Adrenal gland (tissue), 12 donors: Measurements from ENCODE around the gene CPED1. TPM values are rescaled to one million over a fixed set of nuclear protein-coding genes. Genes with fewer than 3 reads are reported as not detected.

Experiments used
- DNase-seq, 7 donors: peaks; one replicate each; pipeline ENCODE4 v3.0.0-alpha.2; 2019 to 2020
- H3K27ac ChIP-seq, 5 donors: fragments of 200-600 bp; sonication (generic) in 4 of 5; 1 replicate in 3 of 5; 2 replicates in 2 of 5; pipeline versions ENCODE4 v1.5.1 to v1.8.0; 2016 to 2020; ENCODE audit warnings: mild to moderate bottlenecking in 1 of 5
- H3K27me3 ChIP-seq: fragments of 200-600 bp; 2 replicates; pipeline ENCODE4 v1.8.0; 2021
- H3K36me3 ChIP-seq, 2 donors: fragments of 200-600 bp; replicated peaks in 1 of 2; 1 replicate in 1 of 2; 2 replicates in 1 of 2; pipeline versions ENCODE4 v1.5.1 to v1.8.0; 2018 to 2022
- H3K4me1 ChIP-seq, 2 donors: fragments of 200-600 bp; replicated peaks in 1 of 2; 1 replicate in 1 of 2; 2 replicates in 1 of 2; pipeline versions ENCODE4 v1.5.1 to v1.8.0; 2018 to 2021
- H3K4me3 ChIP-seq, 4 donors: fragments of 200-600 bp; sonication (generic) in 3 of 4; one replicate each; pipeline ENCODE4 v1.5.1; 2016 to 2018
- H3K9me3 ChIP-seq, 3 donors: fragments of 200-600 bp; sonication (generic) in 1 of 3; replicated peaks in 1 of 3; 1 replicate in 2 of 3; 2 replicates in 1 of 3; pipeline versions ENCODE4 v1.5.1 to v1.8.0; 2016 to 2021
- CTCF ChIP-seq, 6 experiments: fragments of 450-650 bp in 4 of 6; fragments of 200-600 bp in 2 of 6; sonication (generic) in 1 of 6; IDR thresholded peaks; 1 replicate in 5 of 6; 2 replicates in 1 of 6; pipeline versions ENCODE4 v1.5.1 to v1.8.0; 2016 to 2021; ENCODE audit warnings: antibody characterized with exemption in 6 of 6, mild to moderate bottlenecking in 2 of 6, moderate library complexity in 1 of 6
- POLR2A ChIP-seq, 2 donors: fragments of 450-650 bp; IDR thresholded peaks; one replicate each; pipeline ENCODE4 v1.6.1; 2017; ENCODE audit warnings: antibody characterized with exemption in 2 of 2, mild to moderate bottlenecking in 2 of 2, moderate library complexity in 1 of 2
- WGBS, 4 donors: extraction: QIAGEN DNeasy Blood & Tissue Kit in 2 of 4; methylation state at CpG; one replicate each; pipeline versions ENCODE4 v1.1.5 to v1.1.7; 2013 to 2017; 5-methylcytosine and 5-hydroxymethylcytosine counted together
- intact Hi-C, 2 donors: fragments of 100-400 bp; cut with DNase I; formaldehyde crosslinking; loops; one replicate each; pipeline versions ENCODE4 v1.14.1 to v1.15.0; 2022 to 2023
- polyA plus RNA-seq, 3 donors: library from polyadenylated mRNA; stranded (reverse); fragments of 200-250 nt in 2 of 3; fragments of 350-450 nt in 1 of 3; fragmentation: Illumina TruSeq in 1 of 3; extraction: RNeasy Lipid Tissue Mini Kit (QIAGEN cat#74804) in 1 of 3; gene quantifications; one replicate each; pipeline ENCODE4 v1.2.3, GENCODE V29; 2013 to 2014
- total RNA-seq, 9 donors: library from RNA; depleted of rRNA in 4 of 9; stranded (reverse); fragments of >200 nt in 4 of 9; fragments of 120-200 nt in 1 of 9; fragmentation: NEBNext Ultra II Directional in 1 of 9; extraction: Animal tissue kit (Norgen Biotek cat#: 25700) in 1 of 9; gene quantifications; one replicate each; pipeline versions ENCODE4 v1.1.0 to v1.2.4, GENCODE V29; 2013 to 2023
- donor health status: healthy with polysubstance abuse.
- donor health status: Bipolar disorder and iron deficiency.
- donor health status: DM: yes; HTN: yes; CAD: no.
- donor health status: DM: no; HTN: no; CAD: no.
- donor health status: DM: no; HTN: no; CAD: no.
- donor health status: DM: yes; HTN: yes; CAD: no.

Gene CPED1
- total and polyA plus RNA-seq, 12 donors: 5.2 to 72.2 (median 40.7) TPM

DNA sequence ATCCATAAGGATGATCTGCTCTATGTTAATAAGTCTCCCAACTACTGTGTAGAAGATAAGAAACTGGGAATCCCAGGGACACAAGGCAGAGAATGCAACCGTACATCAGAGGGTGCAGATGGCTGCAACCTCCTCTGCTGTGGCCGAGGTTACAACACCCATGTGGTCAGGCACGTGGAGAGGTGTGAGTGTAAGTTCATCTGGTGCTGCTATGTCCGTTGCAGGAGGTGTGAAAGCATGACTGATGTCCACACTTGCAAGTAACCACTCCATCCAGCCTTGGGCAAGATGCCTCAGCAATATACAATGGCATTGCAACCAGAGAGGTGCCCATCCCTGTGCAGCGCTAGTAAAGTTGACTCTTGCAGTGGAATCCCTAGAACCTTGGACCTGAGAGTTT, 350.6 kb downstream of the CPED1 start:
- Histone ChIP-seq H3K36me3 (no peaks in the 10 kb centered on the region), H3K4me3 (no peak overlapping the region), H3K27me3 (peaks cover 16% of the 10 kb centered on the region), H3K27ac (no peak overlapping the region), H3K4me1 (peaks cover 0 to 7% of the 10 kb centered on the region in 2 donors), H3K9me3 (no peaks in the 10 kb centered on the region)
- TF ChIP-seq CTCF (IDR thresholded peaks at IDR 0.05) (no peak), POLR2A (IDR thresholded peaks at IDR 0.05) (no peak)
- DNase-seq: no peak
- intact Hi-C loops: no loop called here
- 69 to 78% (median 75%) methylated on average over 5 of the region's 5 CpGs for WGBS, 4 donors

DNA sequence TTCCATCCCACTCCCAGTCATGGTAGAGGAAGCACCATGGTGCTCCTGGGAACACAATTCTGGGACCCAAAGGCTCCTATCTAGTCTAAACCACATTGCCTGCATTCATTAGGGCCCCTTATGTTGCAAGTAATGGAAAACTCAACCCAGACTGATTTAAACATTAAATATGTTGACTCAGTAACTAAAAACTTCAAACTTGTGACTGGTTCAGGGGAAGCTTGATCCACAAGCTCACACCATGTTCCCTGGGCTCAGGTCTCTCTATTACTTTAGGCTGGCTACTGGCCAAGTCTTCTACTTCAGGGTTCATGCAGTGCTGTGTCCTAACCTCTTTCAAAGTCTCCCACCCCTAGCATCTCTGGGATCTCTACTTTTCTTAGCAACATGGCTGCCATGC, 353.4 kb downstream of the CPED1 start:
- Histone ChIP-seq H3K27ac (no peak overlapping the region), H3K4me3 (no peak overlapping the region), H3K36me3 (no peaks in the 10 kb centered on the region), H3K27me3 (no peaks in the 10 kb centered on the region), H3K4me1 (peaks cover 0 to 7% of the 10 kb centered on the region in 2 donors), H3K9me3 (no peaks in the 10 kb centered on the region)
- DNase-seq: no peak
- TF ChIP-seq POLR2A (IDR thresholded peaks at IDR 0.05) (no peak), CTCF (IDR thresholded peaks at IDR 0.05) (no peak)
- intact Hi-C loops: no loop called here

- H3K27me3 ChIP-seq: no peaks in the 10 kb centered on the region
- H3K4me1 ChIP-seq: peaks cover 0 to 7% of the 10 kb centered on the region in 2 donors
- no peaks in the 10 kb centered on the region for H3K36me3 ChIP-seq
- 89 to 97% (median 94%) methylated on average over 4 of the region's 4 CpGs for WGBS, 4 donors
- TF ChIP-seq POLR2A (IDR thresholded peaks at IDR 0.05): no peak
- TF ChIP-seq CTCF (IDR thresholded peaks at IDR 0.05): no peak
- no peak for DNase-seq
- no peak overlapping the region for H3K27ac ChIP-seq
- H3K9me3 ChIP-seq: no peaks in the 10 kb centered on the region
- H3K4me3 ChIP-seq: no peak overlapping the region
- intact Hi-C loops: no loop called here
Measured at GRCh38 chr7:121342631-121343030, 354.1 kb downstream of the CPED1 start.

- WGBS, 4 donors: 77 to 83% (median 80%) methylated on average over 3 of the region's 3 CpGs
Measured at GRCh38 chr7:121343302-121343701, 354.8 kb downstream of the CPED1 start.

More at GRCh38 chr7:121343302-121343701, 354.8 kb downstream of the CPED1 start:
- TF ChIP-seq POLR2A (IDR thresholded peaks at IDR 0.05) (no peak), CTCF (IDR thresholded peaks at IDR 0.05) (no peak)
- H3K27me3 ChIP-seq: no peaks in the 10 kb centered on the region
- intact Hi-C loops: no loop called here
- H3K36me3 ChIP-seq: no peaks in the 10 kb centered on the region
- no peaks in the 10 kb centered on the region for H3K9me3 ChIP-seq
- H3K4me1 ChIP-seq: peaks cover 0 to 7% of the 10 kb centered on the region in 2 donors
- no peak overlapping the region for H3K27ac ChIP-seq
- H3K4me3 ChIP-seq: no peak overlapping the region
- no peak for DNase-seq
